ENCODE measurements around the gene FANCD2. TPM values are rescaled to one million over a fixed set of nuclear protein-coding genes. Genes with fewer than 3 reads are reported as not detected.
A peak's percentile ranks its signal among the peaks of the same experiment; 100 is the strongest.
"Not testable (repeated sequence)": the region's sequence is repeated elsewhere in the genome, so short reads cannot be mapped to it uniquely, and the experiment has no call there.

Gene FANCD2
- total RNA-seq, 3 donors from 2014 or later, result 33.8 to 34.8 (median 34.5) TPM

DNA sequence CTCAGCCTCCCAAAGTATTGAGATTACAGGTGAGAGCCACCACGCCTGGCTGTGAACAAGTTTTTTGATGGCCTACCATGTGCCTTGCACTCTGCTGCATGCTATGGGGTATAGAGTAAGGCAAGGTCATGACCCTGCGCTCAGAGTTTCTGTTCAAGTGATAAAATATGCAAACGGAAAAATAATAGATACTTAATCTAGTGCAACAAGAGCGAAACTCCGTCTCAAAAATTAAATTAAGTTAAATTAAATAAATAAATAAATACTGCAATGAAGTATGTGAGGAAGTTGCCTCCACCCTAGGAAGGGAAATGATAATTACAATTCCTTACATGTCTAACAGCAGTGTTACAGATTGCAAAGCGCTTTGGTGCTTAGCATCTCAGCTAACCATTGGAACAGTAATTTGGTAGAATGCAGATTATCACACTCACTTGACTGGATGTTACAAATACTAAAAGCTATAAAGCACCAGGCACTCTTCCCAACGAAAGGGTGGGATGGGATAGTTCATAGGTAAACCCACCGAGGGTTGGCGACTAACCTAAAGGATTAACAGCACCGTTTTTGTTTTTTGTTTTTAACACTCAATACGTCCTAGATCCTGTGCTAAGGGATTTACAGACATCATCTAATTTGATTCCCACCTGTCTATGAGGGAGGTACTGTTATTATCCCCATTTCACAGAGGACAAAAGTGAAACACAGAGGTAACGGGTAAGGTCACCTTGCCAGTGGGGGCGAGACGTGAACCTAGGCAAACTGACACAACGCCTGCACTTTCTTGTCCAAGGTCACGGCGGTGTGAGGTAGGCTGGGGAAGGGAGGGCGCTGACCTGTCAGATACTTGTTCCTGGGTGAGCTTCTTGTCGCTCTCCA lies 793 bp upstream of the FANCD2 start:
- DNase-seq, result no peak
- H3K4me1 Mint-ChIP-seq (ENCODE audit: low read depth), result peaks cover 22% of the 10 kb centered on the region
- H3K9me3 Mint-ChIP-seq, result no peaks in the 10 kb centered on the region
- H3K27me3 Mint-ChIP-seq (ENCODE audit: low read depth), result no peaks in the 10 kb centered on the region
- ATAC-seq, result no peak
- H3K4me3 Mint-ChIP-seq, result peak overlapping the region; percentile 97
- H3K36me3 Mint-ChIP-seq (ENCODE audit: insufficient read depth), result peaks cover 15% of the 10 kb centered on the region

DNA sequence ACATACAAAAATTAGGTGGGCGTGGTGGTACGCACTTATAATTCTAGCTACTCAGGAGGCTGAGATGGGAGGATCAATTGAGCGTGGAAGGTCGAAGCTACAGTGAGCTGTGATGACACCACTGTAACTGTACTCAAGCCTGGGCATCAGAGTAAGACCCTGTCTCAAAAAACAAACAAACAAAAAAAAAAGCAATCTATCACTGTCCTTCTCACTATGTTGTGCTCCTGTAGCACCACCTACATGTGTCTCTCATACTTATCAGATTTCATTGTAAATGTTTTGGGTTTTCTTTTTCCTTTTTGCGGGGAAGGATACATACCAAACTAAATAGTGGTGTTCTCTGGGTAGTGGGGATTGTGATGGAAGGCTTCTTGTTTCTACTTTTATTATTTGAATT lies 14.8 kb downstream of the FANCD2 start:
- Mint-ChIP-seq H3K36me3 (ENCODE audit: insufficient read depth) (peaks cover 26% of the 10 kb centered on the region), H3K4me1 (ENCODE audit: low read depth) (no peaks in the 10 kb centered on the region), H3K9me3 (no peaks in the 10 kb centered on the region), H3K4me3 (no peak overlapping the region), H3K27me3 (ENCODE audit: low read depth) (no peaks in the 10 kb centered on the region)
- ATAC-seq (no peak), DNase-seq (no peak)

DNA sequence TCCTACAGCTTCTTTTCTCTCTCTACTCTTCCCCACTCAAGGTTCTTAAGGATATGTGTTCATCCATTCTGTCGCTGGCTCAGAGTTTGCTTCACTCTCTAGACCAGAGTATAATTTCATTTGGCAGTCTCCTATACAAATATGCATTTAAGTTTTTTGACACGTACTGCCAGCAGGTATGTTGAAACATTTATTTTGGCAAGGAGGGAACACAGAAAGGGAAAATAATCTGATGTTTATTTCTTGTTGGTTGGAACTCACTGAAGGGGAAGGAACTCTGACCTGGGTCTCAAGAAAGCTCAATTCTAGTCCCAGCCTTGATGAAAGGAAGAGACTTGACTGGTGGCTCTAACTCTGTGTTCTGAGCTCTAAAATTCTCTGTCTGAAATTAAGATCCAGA lies 21.6 kb downstream of the FANCD2 start:
- H3K4me3 Mint-ChIP-seq, result no peak overlapping the region
- H3K36me3 Mint-ChIP-seq (ENCODE audit: insufficient read depth), result peaks cover 24% of the 10 kb centered on the region
- no peaks in the 10 kb centered on the region for H3K27me3 Mint-ChIP-seq (ENCODE audit: low read depth)
- no peak for ATAC-seq
- no peaks in the 10 kb centered on the region for H3K9me3 Mint-ChIP-seq
- no peak for DNase-seq
- no peaks in the 10 kb centered on the region for H3K4me1 Mint-ChIP-seq (ENCODE audit: low read depth)

- not testable (repeated sequence) for ATAC-seq, H3K9me3 Mint-ChIP-seq
- peaks cover 25% of the 10 kb centered on the region for H3K36me3 Mint-ChIP-seq (ENCODE audit: insufficient read depth)
Observed at GRCh38 chr3:10053054-10053453, 26.8 kb downstream of the FANCD2 start.

DNA sequence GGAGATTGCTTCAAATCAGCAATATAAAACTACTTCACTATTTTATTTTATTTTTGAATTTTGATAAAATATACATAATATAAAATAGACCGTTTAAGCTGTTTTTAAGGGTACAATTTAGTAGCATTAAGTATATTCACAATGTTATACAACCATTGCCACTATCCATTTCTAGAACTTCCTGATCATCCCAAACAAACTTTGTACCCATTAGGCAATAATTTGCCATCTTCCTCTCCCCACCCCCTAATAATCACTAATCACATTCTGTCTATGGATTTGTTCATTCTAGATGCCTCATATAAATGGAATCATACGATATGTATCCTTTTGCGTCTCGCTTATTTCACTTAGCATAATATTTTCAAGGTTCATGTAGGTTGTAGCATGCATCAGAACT lies 28.9 kb downstream of the FANCD2 start:
- H3K9me3 Mint-ChIP-seq, result no peaks in the 10 kb centered on the region
- no peaks in the 10 kb centered on the region for H3K27me3 Mint-ChIP-seq (ENCODE audit: low read depth)
- DNase-seq (no peak), ATAC-seq (no peak)
- H3K36me3 Mint-ChIP-seq (ENCODE audit: insufficient read depth), result peaks cover 21% of the 10 kb centered on the region
- no peak overlapping the region for H3K4me3 Mint-ChIP-seq
- H3K4me1 Mint-ChIP-seq (ENCODE audit: low read depth), result no peaks in the 10 kb centered on the region

More at GRCh38 chr3:10053054-10053453, 26.8 kb downstream of the FANCD2 start:
- DNase-seq; H3K27me3 Mint-ChIP-seq (ENCODE audit: low read depth); H3K4me1 Mint-ChIP-seq (ENCODE audit: low read depth); H3K4me3 Mint-ChIP-seq: not testable (repeated sequence)

DNA sequence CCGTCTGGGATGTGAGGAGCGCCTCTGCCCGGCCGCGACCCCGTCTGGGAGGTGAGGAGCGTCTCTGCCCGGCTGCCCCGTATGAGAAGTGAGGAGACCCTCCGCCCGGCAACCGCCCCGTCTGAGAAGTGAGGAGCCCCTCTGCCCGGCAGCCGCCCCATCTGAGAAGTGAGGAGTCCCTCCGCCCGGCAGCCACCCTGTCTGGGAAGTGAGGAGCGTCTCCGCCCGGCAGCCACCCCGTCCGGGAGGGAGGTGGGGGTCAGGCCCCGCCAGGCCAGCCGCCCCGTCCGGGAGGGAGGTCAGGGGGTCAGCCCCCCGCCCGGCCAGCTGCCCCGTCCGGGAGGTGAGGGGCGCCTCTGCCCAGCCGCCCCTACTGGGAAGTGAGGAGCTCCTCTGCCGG lies 43.8 kb downstream of the FANCD2 start:
- not testable (repeated sequence) for H3K4me3 Mint-ChIP-seq; H3K27me3 Mint-ChIP-seq (ENCODE audit: low read depth); ATAC-seq; H3K4me1 Mint-ChIP-seq (ENCODE audit: low read depth); DNase-seq; H3K9me3 Mint-ChIP-seq
- peaks cover 32% of the 10 kb centered on the region for H3K36me3 Mint-ChIP-seq (ENCODE audit: insufficient read depth)

- ATAC-seq, result no peak
- no peak for DNase-seq
- Mint-ChIP-seq H3K9me3 (no peaks in the 10 kb centered on the region), H3K4me3 (no peak overlapping the region), H3K4me1 (ENCODE audit: low read depth) (no peaks in the 10 kb centered on the region), H3K36me3 (ENCODE audit: insufficient read depth) (peaks cover 7% of the 10 kb centered on the region), H3K27me3 (ENCODE audit: low read depth) (no peaks in the 10 kb centered on the region)
Observed at GRCh38 chr3:10074666-10075065, 48.4 kb downstream of the FANCD2 start.

DNA sequence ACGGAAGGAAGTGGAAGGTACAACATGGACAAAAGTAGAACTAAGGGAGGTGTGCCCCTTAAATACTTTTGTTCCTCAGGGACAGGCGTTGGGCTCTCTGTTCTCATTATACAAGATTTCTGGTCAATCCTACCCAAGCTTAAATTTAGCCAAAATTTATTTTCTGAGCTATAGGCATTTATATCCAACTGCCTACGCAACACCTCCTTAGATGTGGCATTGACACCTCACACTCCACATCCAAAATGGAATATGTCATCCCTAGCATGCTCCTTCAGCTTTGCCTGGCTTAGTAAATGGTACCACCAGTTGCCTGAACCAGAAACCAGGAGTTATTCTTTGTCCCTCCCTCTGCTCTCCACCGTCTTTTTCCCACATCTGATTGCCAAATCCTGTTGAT lies 55.6 kb downstream of the FANCD2 start:
- Mint-ChIP-seq H3K9me3 (no peaks in the 10 kb centered on the region), H3K36me3 (ENCODE audit: insufficient read depth) (peaks cover 19% of the 10 kb centered on the region), H3K4me3 (no peak overlapping the region), H3K27me3 (ENCODE audit: low read depth) (no peaks in the 10 kb centered on the region), H3K4me1 (ENCODE audit: low read depth) (no peaks in the 10 kb centered on the region)
- no peak for DNase-seq
- no peak for ATAC-seq

DNA sequence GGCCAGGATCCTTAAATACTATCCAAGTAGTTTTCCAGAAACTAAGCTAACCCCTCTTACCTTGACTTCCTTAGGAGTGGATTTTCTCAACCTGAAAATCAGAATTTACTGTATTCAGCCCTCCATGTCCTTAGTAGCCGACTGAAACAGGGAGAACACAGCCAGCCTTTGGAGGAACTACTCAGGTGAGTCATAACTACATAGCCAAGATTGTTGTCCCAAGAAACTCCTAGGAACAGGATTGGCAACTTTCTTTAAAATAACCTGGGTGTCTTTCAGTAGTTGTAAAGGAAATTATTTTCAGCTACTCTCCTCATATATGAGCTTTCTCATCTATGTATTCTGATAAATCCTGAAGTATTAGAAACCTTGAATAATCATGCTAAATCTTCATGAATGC lies 59.5 kb downstream of the FANCD2 start:
- H3K27me3 Mint-ChIP-seq (ENCODE audit: low read depth), result no peaks in the 10 kb centered on the region
- H3K4me3 Mint-ChIP-seq, result no peak overlapping the region
- no peaks in the 10 kb centered on the region for H3K9me3 Mint-ChIP-seq
- H3K36me3 Mint-ChIP-seq (ENCODE audit: insufficient read depth), result peaks cover 34% of the 10 kb centered on the region
- DNase-seq, result no peak
- no peak for ATAC-seq
- H3K4me1 Mint-ChIP-seq (ENCODE audit: low read depth), result no peaks in the 10 kb centered on the region

DNA sequence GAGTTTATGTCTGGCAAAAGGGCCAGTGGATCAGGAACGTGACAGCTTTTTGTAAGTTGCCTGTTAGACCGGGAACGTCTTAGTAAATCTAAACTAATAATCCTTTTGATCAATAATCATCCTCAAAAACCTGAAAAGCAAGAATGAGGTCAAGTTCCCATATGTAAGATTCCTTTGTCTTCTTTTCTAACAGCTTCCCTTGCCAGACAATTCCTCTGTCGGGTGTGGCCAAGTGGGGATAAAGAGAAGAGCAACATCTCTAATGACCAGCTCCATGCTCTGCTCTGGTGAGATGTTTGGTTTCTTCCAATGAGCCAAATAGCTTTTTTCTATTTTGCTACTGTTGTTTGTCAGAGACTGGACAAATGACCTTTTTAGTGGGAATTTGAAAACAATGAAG lies 62.0 kb downstream of the FANCD2 start:
- H3K9me3 Mint-ChIP-seq, result no peaks in the 10 kb centered on the region
- H3K4me1 Mint-ChIP-seq (ENCODE audit: low read depth), result no peaks in the 10 kb centered on the region
- DNase-seq (no peak), ATAC-seq (no peak)
- no peaks in the 10 kb centered on the region for H3K27me3 Mint-ChIP-seq (ENCODE audit: low read depth)
- peaks cover 32% of the 10 kb centered on the region for H3K36me3 Mint-ChIP-seq (ENCODE audit: insufficient read depth)
- no peak overlapping the region for H3K4me3 Mint-ChIP-seq

DNA sequence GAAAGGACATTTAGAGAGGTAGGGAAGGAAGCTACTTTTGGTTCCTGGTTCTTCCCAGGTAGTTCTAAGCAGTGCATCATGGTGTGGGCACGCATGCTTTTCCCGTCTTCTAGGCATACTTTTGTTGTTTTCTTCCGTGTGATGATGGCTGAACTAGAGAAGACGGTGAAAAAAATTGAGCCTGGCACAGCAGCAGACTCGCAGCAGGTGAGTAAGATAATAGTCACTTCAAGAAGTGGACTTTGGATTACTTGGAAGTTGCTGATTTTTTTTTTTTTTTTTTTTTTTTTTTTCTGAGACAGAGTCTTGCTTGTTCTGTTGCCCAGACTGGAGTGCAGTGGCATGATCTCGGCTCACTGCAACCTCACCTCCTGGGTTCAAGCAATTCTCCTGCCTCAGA lies 63.9 kb downstream of the FANCD2 start:
- no peak overlapping the region for H3K4me3 Mint-ChIP-seq
- no peaks in the 10 kb centered on the region for H3K4me1 Mint-ChIP-seq (ENCODE audit: low read depth)
- no peak for DNase-seq
- ATAC-seq, result no peak
- H3K36me3 Mint-ChIP-seq (ENCODE audit: insufficient read depth), result peaks cover 30% of the 10 kb centered on the region
- no peaks in the 10 kb centered on the region for H3K27me3 Mint-ChIP-seq (ENCODE audit: low read depth)
- no peaks in the 10 kb centered on the region for H3K9me3 Mint-ChIP-seq

DNA sequence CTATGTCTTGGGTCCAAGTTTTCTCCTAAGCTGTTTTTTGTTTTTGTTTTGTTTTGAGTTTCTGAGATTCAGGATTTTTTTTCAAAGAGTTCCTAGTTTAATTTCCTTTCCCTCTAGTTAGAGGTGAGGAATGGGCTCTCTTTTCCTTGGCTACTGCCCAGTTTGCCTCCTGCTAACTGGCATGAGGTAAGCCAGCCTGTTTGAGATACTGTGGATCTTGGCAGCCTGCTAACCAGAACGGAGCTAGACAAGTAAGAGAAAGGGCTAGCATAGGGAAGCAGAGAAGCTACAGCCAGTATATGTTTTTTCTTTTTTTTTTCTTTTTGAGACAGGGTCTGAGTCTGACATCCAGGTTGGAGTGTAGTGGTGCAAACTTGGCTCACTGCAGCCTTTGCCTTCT lies 64.5 kb downstream of the FANCD2 start:
- not testable (repeated sequence) for H3K4me1 Mint-ChIP-seq (ENCODE audit: low read depth); H3K9me3 Mint-ChIP-seq; H3K4me3 Mint-ChIP-seq; H3K27me3 Mint-ChIP-seq (ENCODE audit: low read depth); ATAC-seq; DNase-seq
- peaks cover 30% of the 10 kb centered on the region for H3K36me3 Mint-ChIP-seq (ENCODE audit: insufficient read depth)

DNA sequence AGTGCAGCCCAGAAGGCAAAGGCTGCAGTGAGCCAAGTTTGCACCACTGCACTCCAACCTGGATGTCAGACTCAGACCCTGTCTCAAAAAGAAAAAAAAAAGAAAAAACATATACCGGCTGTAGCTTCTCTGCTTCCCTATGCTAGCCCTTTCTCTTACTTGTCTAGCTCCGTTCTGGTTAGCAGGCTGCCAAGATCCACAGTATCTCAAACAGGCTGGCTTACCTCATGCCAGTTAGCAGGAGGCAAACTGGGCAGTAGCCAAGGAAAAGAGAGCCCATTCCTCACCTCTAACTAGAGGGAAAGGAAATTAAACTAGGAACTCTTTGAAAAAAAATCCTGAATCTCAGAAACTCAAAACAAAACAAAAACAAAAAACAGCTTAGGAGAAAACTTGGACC lies 65.2 kb downstream of the FANCD2 start:
- H3K27me3 Mint-ChIP-seq (ENCODE audit: low read depth); H3K4me3 Mint-ChIP-seq; H3K4me1 Mint-ChIP-seq (ENCODE audit: low read depth); DNase-seq; H3K9me3 Mint-ChIP-seq; ATAC-seq: not testable (repeated sequence)
- peaks cover 30% of the 10 kb centered on the region for H3K36me3 Mint-ChIP-seq (ENCODE audit: insufficient read depth)

GRCh38 chr3:10093678-10094077 lies 67.4 kb downstream of the FANCD2 start:
- DNase-seq, result no peak
- H3K36me3 Mint-ChIP-seq (ENCODE audit: insufficient read depth), result peaks cover 24% of the 10 kb centered on the region
- H3K4me1 Mint-ChIP-seq (ENCODE audit: low read depth), result no peaks in the 10 kb centered on the region
- no peaks in the 10 kb centered on the region for H3K9me3 Mint-ChIP-seq
- H3K27me3 Mint-ChIP-seq (ENCODE audit: low read depth), result no peaks in the 10 kb centered on the region
- ATAC-seq, result no peak
- no peak overlapping the region for H3K4me3 Mint-ChIP-seq

- ATAC-seq (no peak), DNase-seq (no peak)
- Mint-ChIP-seq H3K9me3 (no peaks in the 10 kb centered on the region), H3K27me3 (ENCODE audit: low read depth) (no peaks in the 10 kb centered on the region), H3K4me3 (no peak overlapping the region), H3K36me3 (ENCODE audit: insufficient read depth) (peaks cover 10% of the 10 kb centered on the region), H3K4me1 (ENCODE audit: low read depth) (no peaks in the 10 kb centered on the region)
Observed at GRCh38 chr3:10099041-10099440, 72.8 kb downstream of the FANCD2 start.

Data from activated T-cell treated with anti-CD3 and anti-CD28 coated beads, Interleukin-2, amount 50 U/mL, for 4 hours (primary cell).